ENCODE measurements around the gene PSMF1. TPM values are rescaled to one million over a fixed set of nuclear protein-coding genes. Genes with fewer than 3 reads are reported as not detected.

Gene PSMF1
- total RNA-seq, 1 experiment from 2014 or later: 90.8 TPM

GRCh38 chr20:1103751-1104150, 14.7 kb upstream of the PSMF1 start:
- Histone ChIP-seq H3K4ac (ENCODE audit: low read depth, low read length) (no peak overlapping the region), H2BK15ac (ENCODE audit: low read depth, low read length) (no peak overlapping the region), H3K4me2 (ENCODE audit: insufficient read depth, insufficient read length, low read length) (no peak overlapping the region), H3K14ac (ENCODE audit: insufficient read depth, low read length) (no peak overlapping the region), H2AK5ac (ENCODE audit: insufficient read length, low read length) (no peak overlapping the region), H3K56ac (ENCODE audit: insufficient read length, low read depth, low read length) (no peak overlapping the region), H2BK120ac (ENCODE audit: low read depth, low read length, poor library complexity, severe bottlenecking) (no peak overlapping the region), H2BK5ac (ENCODE audit: insufficient read length, low read length) (no peak overlapping the region), H4K91ac (ENCODE audit: insufficient read length, low read depth, low read length) (no peak overlapping the region), H3K79me1 (ENCODE audit: insufficient read depth, low read depth, low read length, poor library complexity, severe bottlenecking) (no peaks in the 10 kb centered on the region), H3K27me3 (ENCODE audit: insufficient read depth, low read length) (no peaks in the 10 kb centered on the region), H4K20me1 (ENCODE audit: control insufficient read depth, insufficient read depth, insufficient read length) (no peaks in the 10 kb centered on the region), H3K9me3 (ENCODE audit: control insufficient read depth, low read depth, low read length) (no peaks in the 10 kb centered on the region), H4K8ac (replicated peaks; ENCODE audit: insufficient read length, low read depth, low read length) (no peak overlapping the region), H3T11ph (ENCODE audit: low read length) (no peak overlapping the region), H2BK20ac (ENCODE audit: low read depth, low read length, poor library complexity, severe bottlenecking) (no peak overlapping the region), H2AFZ (ENCODE audit: low read length) (no peak overlapping the region), H3K4me1 (ENCODE audit: insufficient read depth, low read length) (no peaks in the 10 kb centered on the region), H3K27ac (ENCODE audit: insufficient read length, low read depth, low read length) (no peak overlapping the region), H4K5ac (ENCODE audit: insufficient read length, low read depth, low read length) (no peak overlapping the region), H3K9ac (ENCODE audit: extremely low read depth, insufficient read length, low read length) (no peak overlapping the region), H3K23me2 (ENCODE audit: insufficient read length, low read depth, low read length, poor library complexity, severe bottlenecking) (no peaks in the 10 kb centered on the region), H2BK12ac (ENCODE audit: insufficient read length, low read depth, low read length) (no peak overlapping the region), H3K18ac (ENCODE audit: insufficient read length, low read depth, low read length) (no peak overlapping the region), H3K79me2 (ENCODE audit: insufficient read depth, low read length) (no peaks in the 10 kb centered on the region), H3K23ac (ENCODE audit: insufficient read length, low read depth, low read length) (no peak overlapping the region)
- Mint-ChIP-seq H3K27me3 (ENCODE audit: low read depth) (peaks cover 13% of the 10 kb centered on the region), H3K9me3 (peaks cover 15 to 21% of the 10 kb centered on the region in 2 experiments; a peak in 4 of 5 replicates), H3K4me3 (no peak overlapping the region), H3K4me1 (peaks cover 2% of the 10 kb centered on the region in 2 experiments; a peak in 2 of 4 replicates), H3K27ac (no peak overlapping the region), H3K36me3 (ENCODE audit: insufficient read depth in 1 of 3, low read depth in 3 of 3) (peaks cover 0 to 2% (median 0%) of the 10 kb centered on the region in 3 experiments; a peak in 1 of 7 replicates)
- TF ChIP-seq CTCF (conservative IDR thresholded peaks at IDR 0.05): no peak
- DNase-seq: no peak
- WGBS (ENCODE audit: extremely low coverage, insufficient read length, low lambda C conversion rate): no CpG with 5 or more reads among the region's 3 CpGs
